Activated naive CD8-positive, alpha-beta T cell (primary cell): ENCODE data around the gene CORO7.

Experiments
- H3K27ac Mint-ChIP-seq: one replicate; pipeline ENCODE4 v1.8.0; 2021; ENCODE audit warnings: mixed read lengths
- H3K27me3 Mint-ChIP-seq: one replicate; pipeline ENCODE4 v1.8.0; 2021; ENCODE audit warnings: mixed read lengths
- H3K36me3 Mint-ChIP-seq: one replicate; pipeline ENCODE4 v1.8.0; 2021; ENCODE audit warnings: mixed read lengths
- H3K4me1 Mint-ChIP-seq: one replicate; pipeline ENCODE4 v1.8.0; 2021; ENCODE audit warnings: low read depth, mixed read lengths
- H3K4me3 Mint-ChIP-seq: one replicate; pipeline ENCODE4 v1.8.0; 2021; ENCODE audit warnings: mild to moderate bottlenecking, mixed read lengths
- H3K9me3 Mint-ChIP-seq: one replicate; pipeline ENCODE4 v1.8.0; 2021; ENCODE audit warnings: low read depth, mixed read lengths

CORO7 gene

DNA sequence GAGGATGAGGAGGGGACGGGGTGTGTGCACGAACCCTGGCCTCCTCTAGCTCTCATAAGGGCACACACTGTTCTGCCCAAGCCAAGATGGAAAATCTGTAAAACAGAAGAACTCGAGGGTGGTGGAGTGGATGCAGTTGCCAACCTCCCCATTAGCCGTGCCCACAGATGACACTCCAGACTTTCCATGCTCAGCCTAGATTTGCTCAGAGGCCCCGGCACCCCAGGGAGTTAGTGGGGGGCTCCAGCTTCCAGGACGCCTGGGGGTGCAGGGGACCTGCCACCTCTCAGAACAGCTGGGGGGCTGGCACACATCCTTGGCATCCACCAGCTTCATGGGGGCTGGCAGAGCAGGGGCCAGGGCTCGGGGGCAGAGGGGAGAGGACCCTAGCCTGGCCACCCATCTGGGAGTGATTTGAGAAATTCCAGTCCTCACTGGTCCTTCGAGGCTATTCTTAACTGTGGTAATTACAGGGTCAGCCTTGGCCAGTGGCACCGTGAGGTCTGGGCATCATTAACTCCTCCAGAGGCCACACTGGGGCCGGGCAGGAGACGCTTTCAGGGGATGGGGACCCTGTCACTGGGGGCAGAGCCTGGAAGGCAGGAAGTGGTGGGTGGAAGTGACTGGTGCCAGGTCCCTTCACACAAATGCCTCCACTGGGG, 30.5 kb downstream of the CORO7 start:
- Mint-ChIP-seq H3K4me1 (no peaks in the 10 kb centered on the region), H3K36me3 (no peaks in the 10 kb centered on the region), H3K27me3 (no peaks in the 10 kb centered on the region), H3K27ac (no peak overlapping the region), H3K4me3 (no peak overlapping the region), H3K9me3 (no peaks in the 10 kb centered on the region)

DNA sequence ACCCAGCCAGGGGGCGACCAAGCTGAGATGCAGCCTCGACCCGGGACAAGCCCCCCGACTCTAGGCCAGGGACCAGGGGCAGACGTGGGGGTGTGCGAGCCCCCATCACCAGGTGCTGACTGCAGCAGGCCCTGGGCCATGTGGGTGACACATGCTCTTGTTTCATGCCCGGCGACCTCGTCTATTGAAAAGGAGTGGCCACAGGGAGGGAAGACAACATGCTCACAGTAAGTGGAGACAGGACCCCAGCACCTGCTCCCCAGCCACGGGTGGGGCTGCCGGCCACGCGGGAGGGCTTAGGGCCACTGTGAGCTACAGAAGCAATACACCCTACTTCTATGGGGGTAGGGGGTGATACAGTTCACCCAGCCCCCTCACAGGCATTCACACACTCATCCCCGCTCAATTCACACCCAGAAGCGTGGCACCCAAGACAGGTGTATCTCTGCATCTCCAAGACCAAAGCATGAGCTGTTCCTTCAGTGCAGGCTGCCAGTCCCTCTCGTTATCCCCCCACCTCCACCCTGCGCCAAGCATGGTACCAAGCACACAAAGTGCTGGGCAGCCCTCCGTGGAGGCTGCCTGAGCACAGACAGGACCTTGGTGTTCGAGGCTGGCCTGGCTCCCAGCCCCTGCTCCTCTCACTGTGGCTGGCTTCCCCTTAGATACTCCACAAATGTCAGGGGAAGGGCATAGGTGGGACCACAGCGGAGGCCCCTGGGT, 31.2 kb downstream of the CORO7 start:
- no peak overlapping the region for H3K27ac Mint-ChIP-seq
- H3K4me1 Mint-ChIP-seq = no peaks in the 10 kb centered on the region
- no peaks in the 10 kb centered on the region for H3K9me3 Mint-ChIP-seq
- no peaks in the 10 kb centered on the region for H3K36me3 Mint-ChIP-seq
- no peak overlapping the region for H3K4me3 Mint-ChIP-seq
- H3K27me3 Mint-ChIP-seq = no peaks in the 10 kb centered on the region

DNA sequence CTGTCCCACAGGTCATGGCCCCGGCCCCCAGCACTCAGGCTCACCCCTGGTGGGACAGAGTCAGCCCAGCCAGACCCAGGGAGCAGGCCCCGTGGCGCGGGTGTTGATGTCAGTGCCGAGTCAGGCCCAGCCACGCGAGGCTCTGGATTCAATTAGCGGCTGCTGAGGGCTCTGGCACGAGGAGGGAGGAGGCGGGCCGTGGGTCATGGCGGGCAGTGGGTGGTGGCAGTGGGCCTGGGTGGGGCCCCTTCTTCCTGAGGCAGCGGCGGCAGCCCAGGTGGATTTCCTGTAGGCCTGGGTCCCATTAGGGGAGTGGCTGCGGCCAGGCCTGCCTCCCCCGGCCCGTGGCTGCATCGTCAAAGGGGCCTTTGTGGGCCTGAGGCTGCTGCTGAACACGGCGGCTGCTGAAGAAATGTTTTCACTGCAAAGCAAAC, 31.9 kb downstream of the CORO7 start:
- Mint-ChIP-seq H3K27me3 (no peaks in the 10 kb centered on the region), H3K4me1 (no peaks in the 10 kb centered on the region), H3K27ac (no peak overlapping the region), H3K4me3 (no peak overlapping the region), H3K9me3 (no peaks in the 10 kb centered on the region), H3K36me3 (no peaks in the 10 kb centered on the region)

DNA sequence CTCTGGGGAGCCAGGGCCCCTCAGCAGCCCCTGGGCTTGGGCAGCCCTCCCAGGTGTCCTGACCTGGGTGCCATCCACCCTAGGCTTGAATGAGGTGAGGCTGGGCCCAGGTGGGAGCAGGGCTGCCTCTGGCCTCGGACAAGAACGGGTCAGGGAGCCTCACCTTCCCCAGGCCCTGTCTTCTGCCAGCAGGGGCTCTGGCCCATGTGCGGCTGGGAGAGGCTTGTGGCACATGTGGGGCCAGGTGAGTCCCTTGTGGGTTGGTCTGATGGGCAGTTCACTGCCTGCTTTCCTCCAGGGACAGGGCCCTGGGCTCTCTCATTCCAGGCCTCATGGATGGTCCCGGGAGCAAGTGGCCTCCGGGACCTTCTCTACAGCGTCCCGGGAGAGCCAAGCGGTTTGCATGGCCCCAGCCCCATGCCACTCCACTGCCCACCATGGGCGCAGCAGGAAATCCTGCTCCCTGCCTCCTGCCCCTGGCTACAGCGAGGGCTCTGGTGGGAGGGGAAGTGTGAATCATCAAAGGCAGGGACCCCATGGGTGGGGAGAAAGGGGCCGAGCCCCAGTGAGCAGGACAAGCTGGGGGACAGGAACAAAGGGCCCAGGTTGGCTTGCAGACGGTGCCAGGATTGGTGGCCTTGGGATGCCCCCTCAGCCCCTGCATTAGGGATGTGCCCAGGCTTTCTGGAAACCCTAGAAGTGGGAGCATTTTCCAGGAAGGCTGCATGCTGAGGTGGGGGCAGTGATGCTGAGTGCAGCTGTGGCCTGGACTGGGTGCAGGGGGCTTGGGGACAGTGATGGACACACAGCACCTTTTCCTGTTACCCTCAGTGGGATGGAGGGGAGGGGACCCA, 32.6 kb downstream of the CORO7 start:
- Mint-ChIP-seq H3K4me1 (no peaks in the 10 kb centered on the region), H3K27ac (no peak overlapping the region), H3K9me3 (no peaks in the 10 kb centered on the region), H3K4me3 (no peak overlapping the region), H3K27me3 (no peaks in the 10 kb centered on the region), H3K36me3 (no peaks in the 10 kb centered on the region)

DNA sequence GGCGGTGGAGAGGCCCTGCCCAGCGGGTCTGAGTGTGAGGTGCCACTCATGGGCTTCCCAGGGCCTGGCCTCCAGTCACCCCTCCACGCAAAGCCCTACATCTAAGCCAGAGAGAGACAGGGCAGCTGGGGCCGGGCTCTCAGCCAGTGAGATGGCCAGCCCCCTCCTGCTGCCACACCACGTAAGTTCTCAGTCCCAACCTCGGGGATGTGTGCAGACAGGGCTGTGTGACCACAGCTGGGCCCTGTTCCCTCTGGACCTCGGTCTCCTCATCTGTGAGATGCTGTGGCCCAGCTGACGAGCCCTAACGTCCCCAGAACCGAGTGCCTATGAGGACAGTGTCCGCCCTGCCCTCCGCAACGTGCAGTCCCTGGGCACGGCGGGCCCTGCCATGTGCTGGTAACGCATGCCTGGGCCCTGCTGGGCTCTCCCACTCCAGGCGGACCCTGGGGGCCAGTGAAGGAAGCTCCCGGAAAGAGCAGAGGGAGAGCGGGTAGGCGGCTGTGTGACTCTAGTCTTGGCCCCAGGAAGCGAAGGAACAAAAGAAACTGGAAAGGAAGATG, 33.5 kb downstream of the CORO7 start:
- H3K9me3 Mint-ChIP-seq = no peaks in the 10 kb centered on the region
- H3K27ac Mint-ChIP-seq = no peak overlapping the region
- no peak overlapping the region for H3K4me3 Mint-ChIP-seq

DNA sequence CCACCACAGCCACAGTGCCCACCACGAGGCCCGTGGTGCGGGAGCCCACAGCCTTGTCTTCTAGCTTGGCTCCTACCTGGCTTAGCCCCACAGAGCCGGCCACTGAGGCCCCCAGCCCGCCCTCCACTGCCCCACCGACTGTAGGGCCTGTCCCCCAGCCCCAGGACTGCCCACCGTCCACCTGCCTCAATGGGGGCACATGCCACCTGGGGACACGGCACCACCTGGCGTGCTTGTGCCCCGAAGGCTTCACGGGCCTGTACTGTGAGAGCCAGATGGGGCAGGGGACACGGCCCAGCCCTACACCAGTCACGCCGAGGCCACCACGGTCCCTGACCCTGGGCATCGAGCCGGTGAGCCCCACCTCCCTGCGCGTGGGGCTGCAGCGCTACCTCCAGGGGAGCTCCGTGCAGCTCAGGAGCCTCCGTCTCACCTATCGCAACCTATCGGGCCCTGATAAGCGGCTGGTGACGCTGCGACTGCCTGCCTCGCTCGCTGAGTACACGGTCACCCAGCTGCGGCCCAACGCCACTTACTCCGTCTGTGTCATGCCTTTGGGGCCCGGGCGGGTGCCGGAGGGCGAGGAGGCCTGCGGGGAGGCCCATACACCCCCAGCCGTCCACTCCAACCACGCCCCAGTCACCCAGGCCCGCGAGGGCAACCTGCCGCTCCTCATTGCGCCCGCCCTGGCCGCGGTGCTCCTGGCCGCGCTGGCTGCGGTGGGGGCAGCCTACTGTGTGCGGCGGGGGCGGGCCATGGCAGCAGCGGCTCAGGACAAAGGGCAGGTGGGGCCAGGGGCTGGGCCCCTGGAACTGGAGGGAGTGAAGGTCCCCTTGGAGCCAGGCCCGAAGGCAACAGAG, 34.2 kb downstream of the CORO7 start:
- no peaks in the 10 kb centered on the region for H3K27me3 Mint-ChIP-seq
- no peak overlapping the region for H3K4me3 Mint-ChIP-seq
- H3K27ac Mint-ChIP-seq = no peak overlapping the region
- peaks cover 3% of the 10 kb centered on the region for H3K4me1 Mint-ChIP-seq
- H3K36me3 Mint-ChIP-seq = no peaks in the 10 kb centered on the region
- no peaks in the 10 kb centered on the region for H3K9me3 Mint-ChIP-seq

More for the DNA sequence above, 33.5 kb downstream of the CORO7 start:
- Mint-ChIP-seq H3K36me3 (no peaks in the 10 kb centered on the region), H3K4me1 (peaks cover under 1% of the 10 kb centered on the region), H3K27me3 (no peaks in the 10 kb centered on the region)

DNA sequence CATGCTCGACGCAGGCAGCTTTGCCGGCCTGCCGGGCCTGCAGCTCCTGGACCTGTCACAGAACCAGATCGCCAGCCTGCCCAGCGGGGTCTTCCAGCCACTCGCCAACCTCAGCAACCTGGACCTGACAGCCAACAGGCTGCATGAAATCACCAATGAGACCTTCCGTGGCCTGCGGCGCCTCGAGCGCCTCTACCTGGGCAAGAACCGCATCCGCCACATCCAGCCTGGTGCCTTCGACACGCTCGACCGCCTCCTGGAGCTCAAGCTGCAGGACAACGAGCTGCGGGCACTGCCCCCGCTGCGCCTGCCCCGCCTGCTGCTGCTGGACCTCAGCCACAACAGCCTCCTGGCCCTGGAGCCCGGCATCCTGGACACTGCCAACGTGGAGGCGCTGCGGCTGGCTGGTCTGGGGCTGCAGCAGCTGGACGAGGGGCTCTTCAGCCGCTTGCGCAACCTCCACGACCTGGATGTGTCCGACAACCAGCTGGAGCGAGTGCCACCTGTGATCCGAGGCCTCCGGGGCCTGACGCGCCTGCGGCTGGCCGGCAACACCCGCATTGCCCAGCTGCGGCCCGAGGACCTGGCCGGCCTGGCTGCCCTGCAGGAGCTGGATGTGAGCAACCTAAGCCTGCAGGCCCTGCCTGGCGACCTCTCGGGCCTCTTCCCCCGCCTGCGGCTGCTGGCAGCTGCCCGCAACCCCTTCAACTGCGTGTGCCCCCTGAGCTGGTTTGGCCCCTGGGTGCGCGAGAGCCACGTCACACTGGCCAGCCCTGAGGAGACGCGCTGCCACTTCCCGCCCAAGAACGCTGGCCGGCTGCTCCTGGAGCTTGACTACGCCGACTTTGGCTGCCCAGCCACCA, 35.1 kb downstream of the CORO7 start:
- Mint-ChIP-seq H3K27ac (no peak overlapping the region), H3K27me3 (no peaks in the 10 kb centered on the region), H3K4me1 (peaks cover 3% of the 10 kb centered on the region), H3K36me3 (no peaks in the 10 kb centered on the region), H3K9me3 (no peaks in the 10 kb centered on the region), H3K4me3 (no peak overlapping the region)

DNA sequence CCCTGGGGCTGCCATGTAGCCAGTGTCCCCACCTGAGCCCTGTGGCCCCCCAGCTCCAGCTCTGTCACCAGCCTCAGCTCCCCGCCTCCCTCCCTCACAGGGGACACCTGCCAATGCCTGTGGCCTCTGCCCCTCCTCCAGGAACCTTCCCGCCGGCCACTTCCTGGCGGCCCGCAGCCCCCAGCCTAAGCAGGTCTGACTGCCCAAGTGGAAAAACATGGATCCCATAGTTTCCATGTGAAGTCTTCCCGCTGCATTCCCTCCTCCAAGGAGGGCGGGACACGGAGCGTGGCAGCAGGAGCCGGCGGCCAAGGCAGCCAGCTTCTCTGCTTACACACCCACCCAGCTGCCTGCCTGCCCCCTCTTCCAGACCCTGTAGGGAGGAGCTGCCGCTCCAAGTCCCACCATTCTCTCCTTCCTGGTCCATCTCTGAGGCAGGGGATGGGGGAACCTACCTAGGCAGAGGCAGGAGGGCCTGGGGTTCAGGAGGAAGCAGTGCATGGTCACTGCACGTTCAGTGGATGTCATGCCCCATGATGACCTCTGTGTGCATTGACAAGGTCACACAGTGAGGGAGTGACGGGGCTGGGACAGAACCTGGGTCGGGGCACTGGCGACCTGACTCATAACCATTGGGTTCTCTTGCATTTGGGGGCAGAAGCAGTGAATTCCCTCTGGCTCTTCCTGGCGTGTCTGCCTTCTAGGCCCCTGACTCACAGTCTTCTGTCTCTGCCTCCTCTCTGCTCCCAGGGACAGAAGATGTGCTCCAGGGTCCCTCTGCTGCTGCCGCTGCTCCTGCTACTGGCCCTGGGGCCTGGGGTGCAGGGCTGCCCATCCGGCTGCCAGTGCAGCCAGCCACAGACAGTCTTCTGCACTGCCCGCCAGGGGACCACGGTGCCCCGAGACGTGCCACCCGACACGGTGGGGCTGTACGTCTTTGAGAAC, 36.0 kb downstream of the CORO7 start:
- Mint-ChIP-seq H3K9me3 (no peaks in the 10 kb centered on the region), H3K4me1 (peaks cover 4% of the 10 kb centered on the region), H3K36me3 (no peaks in the 10 kb centered on the region), H3K27me3 (no peaks in the 10 kb centered on the region), H3K27ac (no peak overlapping the region), H3K4me3 (no peak overlapping the region)

DNA sequence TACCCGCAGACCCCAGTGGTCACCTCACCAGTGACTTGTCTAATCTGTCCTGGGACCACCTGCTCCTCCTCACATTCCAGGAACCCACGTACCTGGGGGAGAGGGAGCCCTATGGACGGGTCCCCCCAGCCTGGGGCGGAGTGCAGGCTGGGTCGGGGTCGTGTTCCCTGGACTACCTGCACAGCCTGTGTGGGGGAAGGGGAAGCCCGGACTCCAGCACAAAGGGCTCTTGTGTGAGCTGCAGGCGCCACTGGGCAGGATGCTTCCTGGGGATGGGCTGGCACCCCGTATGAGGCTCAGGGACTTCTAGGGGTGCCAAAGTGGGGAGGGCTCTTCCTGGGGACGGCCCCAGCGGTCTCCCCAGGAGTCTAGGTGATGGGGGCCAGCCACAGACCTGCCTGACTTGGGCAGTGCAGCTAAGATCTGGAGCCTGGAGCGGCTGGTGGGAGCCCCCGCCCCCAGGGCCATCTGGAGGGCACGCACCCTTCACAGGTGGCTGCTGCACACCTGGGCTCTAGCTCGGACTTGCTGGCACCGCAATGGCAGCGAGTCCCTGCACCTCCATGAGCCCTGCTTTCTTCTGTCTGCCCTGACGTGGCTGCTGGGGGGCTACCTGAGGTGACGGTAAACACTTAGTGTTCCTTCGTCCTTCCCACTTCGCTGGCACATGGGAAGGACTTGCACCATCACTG, 37.3 kb downstream of the CORO7 start:
- no peak overlapping the region for H3K4me3 Mint-ChIP-seq
- no peak overlapping the region for H3K27ac Mint-ChIP-seq
- peaks cover 4% of the 10 kb centered on the region for H3K4me1 Mint-ChIP-seq
- H3K9me3 Mint-ChIP-seq = no peaks in the 10 kb centered on the region
- no peaks in the 10 kb centered on the region for H3K36me3 Mint-ChIP-seq
- H3K27me3 Mint-ChIP-seq = no peaks in the 10 kb centered on the region

DNA sequence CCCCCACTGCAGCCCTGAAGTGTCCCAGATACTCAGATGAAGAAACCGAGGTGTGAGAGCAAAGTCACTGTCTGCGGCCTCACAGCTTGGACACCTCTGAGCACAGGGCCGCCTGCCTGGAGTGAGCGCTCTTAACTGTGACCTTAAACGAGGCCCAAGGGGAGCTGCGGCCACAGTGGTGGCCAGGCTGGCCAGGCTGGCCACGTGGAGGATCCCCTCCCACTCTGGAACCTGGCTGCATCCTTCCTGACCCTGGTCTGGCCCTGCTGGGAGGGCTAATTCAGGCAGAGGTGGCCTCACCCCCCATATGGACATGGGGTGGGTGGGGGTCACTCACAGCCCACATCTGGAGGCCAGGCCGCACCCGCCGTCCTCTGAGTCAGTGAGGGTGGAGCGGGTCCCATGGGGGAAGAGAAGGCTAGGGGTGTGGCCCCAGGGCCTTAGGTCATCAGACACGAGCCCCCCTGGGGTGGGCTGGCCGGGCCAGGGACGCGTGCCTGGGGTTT, 38.2 kb downstream of the CORO7 start:
- no peak overlapping the region for H3K27ac Mint-ChIP-seq
- H3K27me3 Mint-ChIP-seq = no peaks in the 10 kb centered on the region
- H3K9me3 Mint-ChIP-seq = no peaks in the 10 kb centered on the region
- H3K4me1 Mint-ChIP-seq = peaks cover 6% of the 10 kb centered on the region
- H3K4me3 Mint-ChIP-seq = no peak overlapping the region
- no peaks in the 10 kb centered on the region for H3K36me3 Mint-ChIP-seq

DNA sequence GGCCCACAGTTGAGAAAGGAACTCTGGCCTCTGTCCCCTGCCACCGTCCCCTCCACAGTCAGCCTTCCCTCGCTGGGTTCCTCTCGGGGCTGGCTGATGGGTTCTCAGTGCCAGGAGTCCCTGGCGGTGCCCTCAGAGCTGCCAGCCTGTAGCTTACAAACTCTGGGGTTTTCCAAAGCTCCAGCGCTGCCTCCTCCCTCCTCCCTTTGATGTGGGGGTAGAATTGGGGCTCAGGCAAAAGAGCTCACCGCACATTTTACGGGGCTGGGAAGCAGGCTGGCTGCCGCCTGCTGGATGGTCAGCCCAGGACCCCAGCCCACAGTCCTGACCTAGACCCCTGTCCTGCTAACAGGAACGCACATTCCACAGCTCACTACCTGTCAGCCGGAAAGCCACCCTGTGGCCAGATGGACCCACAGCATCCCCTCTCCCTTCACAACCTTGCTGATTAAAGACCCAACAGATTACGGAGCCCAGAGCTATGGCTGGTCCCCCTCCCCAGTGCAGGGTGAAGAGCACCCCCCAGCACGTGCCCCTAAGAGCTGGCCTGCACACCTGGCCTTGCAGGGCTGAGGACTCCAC, 38.7 kb downstream of the CORO7 start:
- Mint-ChIP-seq H3K9me3 (no peaks in the 10 kb centered on the region), H3K4me3 (no peak overlapping the region), H3K36me3 (no peaks in the 10 kb centered on the region), H3K4me1 (peaks cover 10% of the 10 kb centered on the region), H3K27ac (no peak overlapping the region), H3K27me3 (no peaks in the 10 kb centered on the region)
